ENCODE data around the gene TRIO. TPM values are rescaled to one million over a fixed set of nuclear protein-coding genes. Genes with fewer than 3 reads are reported as not detected.

Gene TRIO
- total and polyA plus RNA-seq, 2 donors = 35.8 to 233 TPM

DNA sequence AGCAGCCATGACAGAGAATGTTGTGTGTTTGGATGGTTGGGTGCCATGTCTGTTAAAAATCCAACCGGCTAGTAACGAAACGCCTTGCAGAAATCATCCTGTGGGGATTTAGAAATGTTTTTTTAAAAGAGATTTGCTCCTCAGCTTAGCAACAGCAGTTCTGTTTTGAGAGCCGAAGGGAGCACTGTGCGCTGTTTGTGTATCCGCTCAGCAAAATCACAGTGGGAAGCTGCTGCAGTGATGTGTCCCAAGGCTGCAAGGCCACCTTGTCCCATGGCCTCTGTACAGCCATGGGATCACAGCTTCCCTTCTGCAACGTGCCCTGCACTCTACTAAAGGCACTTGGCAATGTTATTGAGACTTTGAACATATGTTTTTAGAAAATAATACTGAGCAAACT is 40.9 kb downstream of the TRIO start:
- DNase-seq (ENCODE audit: extremely low spot score) = no peak
- H3K27ac ChIP-seq (ENCODE audit: low read depth) = peak overlapping the region; percentile 57
- H3K4me1 ChIP-seq (ENCODE audit: insufficient read depth) = peaks cover 5% of the 10 kb centered on the region
- no peaks in the 10 kb centered on the region for H3K36me3 ChIP-seq (ENCODE audit: insufficient read depth)
- WGBS = 31% methylated on average over 7 of the region's 7 CpGs
- H3K4me3 ChIP-seq (ENCODE audit: low read depth, low read length) = no peak overlapping the region

GRCh38 chr5:14184725-14185124 is 41.6 kb downstream of the TRIO start:
- no peaks in the 10 kb centered on the region for H3K36me3 ChIP-seq (ENCODE audit: insufficient read depth)
- WGBS = 72% methylated on average over 11 of the region's 11 CpGs
- H3K27ac ChIP-seq (ENCODE audit: low read depth) = peak overlapping the region; percentile 4
- no peak overlapping the region for H3K4me3 ChIP-seq (ENCODE audit: low read depth, low read length)
- H3K4me1 ChIP-seq (ENCODE audit: insufficient read depth) = peaks cover 5% of the 10 kb centered on the region
- DNase-seq (ENCODE audit: extremely low spot score) = no peak

- DNase-seq (ENCODE audit: extremely low spot score) = no peak
- 47% methylated on average over 7 of the region's 7 CpGs for WGBS
- Histone ChIP-seq H3K4me1 (ENCODE audit: insufficient read depth) (peaks cover 5% of the 10 kb centered on the region), H3K27ac (ENCODE audit: low read depth) (peak overlapping the region; percentile 82), H3K36me3 (ENCODE audit: insufficient read depth) (no peaks in the 10 kb centered on the region), H3K4me3 (ENCODE audit: low read depth, low read length) (no peak overlapping the region)
These were observed 42.4 kb downstream of the TRIO start for GRCh38 chr5:14185326-14186058.

GRCh38 chr5:14186059-14186830 is 43.1 kb downstream of the TRIO start:
- Histone ChIP-seq H3K4me1 (ENCODE audit: insufficient read depth) (peaks cover 6% of the 10 kb centered on the region), H3K27ac (ENCODE audit: low read depth) (peak overlapping the region; percentile 82), H3K36me3 (ENCODE audit: insufficient read depth) (no peaks in the 10 kb centered on the region), H3K4me3 (ENCODE audit: low read depth, low read length) (no peak overlapping the region)
- DNase-seq (ENCODE audit: extremely low spot score) = no peak
- WGBS = 71% methylated on average over 7 of the region's 7 CpGs

GRCh38 chr5:14187157-14187556 is 44.0 kb downstream of the TRIO start:
- no peak for DNase-seq (ENCODE audit: extremely low spot score)
- Histone ChIP-seq H3K27ac (ENCODE audit: low read depth) (peak overlapping the region; percentile 51), H3K4me1 (ENCODE audit: insufficient read depth) (peaks cover 4% of the 10 kb centered on the region), H3K4me3 (ENCODE audit: low read depth, low read length) (no peak overlapping the region), H3K36me3 (ENCODE audit: insufficient read depth) (no peaks in the 10 kb centered on the region)
- WGBS = 49% methylated on average over 3 of the region's 3 CpGs

GRCh38 chr5:14187660-14188059 is 44.5 kb downstream of the TRIO start:
- 53% methylated on average over 5 of the region's 5 CpGs for WGBS
- Histone ChIP-seq H3K4me1 (ENCODE audit: insufficient read depth) (peaks cover 4% of the 10 kb centered on the region), H3K27ac (ENCODE audit: low read depth) (peak overlapping the region; percentile 51), H3K36me3 (ENCODE audit: insufficient read depth) (no peaks in the 10 kb centered on the region), H3K4me3 (ENCODE audit: low read depth, low read length) (no peak overlapping the region)
- no peak for DNase-seq (ENCODE audit: extremely low spot score)

GRCh38 chr5:14188778-14189177 is 45.6 kb downstream of the TRIO start:
- peaks cover 4% of the 10 kb centered on the region for H3K4me1 ChIP-seq (ENCODE audit: insufficient read depth)
- 94% methylated on average over 4 of the region's 4 CpGs for WGBS

DNA sequence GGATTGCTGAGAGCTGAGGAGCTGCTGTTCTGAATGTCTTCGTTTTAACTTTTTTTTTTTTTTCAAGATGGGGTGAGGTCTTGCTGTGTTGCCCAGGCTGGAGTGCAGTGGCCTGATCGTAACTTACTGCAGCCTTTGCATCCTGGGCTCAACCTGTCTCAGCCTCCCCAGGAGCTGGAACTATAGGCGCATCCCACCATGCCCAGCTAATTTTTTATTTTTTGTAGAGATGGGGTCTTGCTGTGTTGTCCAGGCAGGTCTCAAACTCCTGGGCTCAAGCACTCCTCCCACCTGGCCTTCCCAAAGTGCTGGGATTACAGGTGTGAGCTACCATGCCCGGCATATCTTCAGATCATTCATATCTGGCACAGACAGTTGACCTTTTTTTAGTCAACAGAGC is 46.5 kb downstream of the TRIO start:
- H3K36me3 ChIP-seq (ENCODE audit: insufficient read depth) = no peaks in the 10 kb centered on the region
- H3K4me3 ChIP-seq (ENCODE audit: low read depth, low read length) = no peak overlapping the region
- H3K27ac ChIP-seq (ENCODE audit: low read depth) = peak overlapping the region; percentile 84
- H3K4me1 ChIP-seq (ENCODE audit: insufficient read depth) = peaks cover 4% of the 10 kb centered on the region
- DNase-seq (ENCODE audit: extremely low spot score) = no peak
- WGBS = 68% methylated on average over 4 of the region's 4 CpGs

More at GRCh38 chr5:14188778-14189177, 45.6 kb downstream of the TRIO start:
- Histone ChIP-seq H3K36me3 (ENCODE audit: insufficient read depth) (no peaks in the 10 kb centered on the region), H3K27ac (ENCODE audit: low read depth) (peak overlapping the region; percentile 18), H3K4me3 (ENCODE audit: low read depth, low read length) (no peak overlapping the region)
- DNase-seq (ENCODE audit: extremely low spot score) = no peak

DNA sequence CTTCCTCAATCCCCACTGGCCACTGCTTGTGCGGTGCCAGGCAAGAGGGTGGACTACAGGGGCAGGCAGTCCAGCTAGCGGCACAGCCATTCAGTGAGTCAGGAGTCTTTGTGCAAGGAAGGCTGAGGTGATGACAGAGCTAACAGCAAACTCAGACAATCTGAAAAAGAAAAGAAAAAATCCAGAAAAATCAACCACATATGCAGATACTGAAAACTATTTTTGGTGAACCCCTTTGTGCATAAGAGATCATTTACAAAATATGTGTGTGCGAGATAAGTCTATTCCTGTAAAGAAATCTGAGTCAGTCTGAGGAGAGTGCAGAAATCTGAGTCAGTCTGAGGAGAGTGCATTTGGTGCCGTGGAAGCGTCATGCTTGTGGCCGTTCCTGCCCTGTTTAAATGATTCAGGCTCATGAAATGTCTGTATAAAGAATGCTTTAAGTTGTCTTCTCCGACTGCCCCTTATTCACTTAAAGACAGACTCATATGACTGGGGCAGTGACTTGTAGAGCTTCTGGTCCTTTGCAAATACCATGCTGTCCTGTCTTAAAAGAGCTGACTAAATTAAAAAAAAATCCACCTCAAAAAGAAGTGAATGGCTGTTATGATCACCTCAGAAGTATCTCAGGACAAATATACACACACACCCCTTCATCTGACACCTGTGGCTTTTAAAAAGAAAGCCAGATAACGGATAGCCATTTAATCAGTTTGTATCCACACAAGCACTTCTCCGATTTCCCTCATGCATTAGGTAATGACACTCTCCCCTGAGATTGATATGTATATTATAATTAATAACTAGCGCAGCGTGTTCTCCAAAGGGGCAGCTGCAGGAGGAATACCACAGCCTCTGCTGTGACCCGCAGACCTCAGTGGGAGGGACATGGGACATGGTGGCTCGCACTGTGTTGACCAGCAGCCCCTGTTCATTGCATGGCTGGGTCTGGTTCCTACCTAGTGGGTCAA is 47.3 kb downstream of the TRIO start:
- Histone ChIP-seq H3K4me1 (ENCODE audit: insufficient read depth) (peaks cover 2% of the 10 kb centered on the region), H3K27ac (ENCODE audit: low read depth) (peak overlapping the region; percentile 84), H3K36me3 (ENCODE audit: insufficient read depth) (no peaks in the 10 kb centered on the region), H3K4me3 (ENCODE audit: low read depth, low read length) (no peak overlapping the region)
- DNase-seq (ENCODE audit: extremely low spot score) = no peak
- 38% methylated on average over 13 of the region's 13 CpGs for WGBS

- Histone ChIP-seq H3K4me1 (ENCODE audit: insufficient read depth) (peaks cover 2% of the 10 kb centered on the region), H3K27ac (ENCODE audit: low read depth) (peak overlapping the region; percentile 41), H3K36me3 (ENCODE audit: insufficient read depth) (no peaks in the 10 kb centered on the region), H3K4me3 (ENCODE audit: low read depth, low read length) (no peak overlapping the region)
- WGBS = 64% methylated on average over 3 of the region's 3 CpGs
- DNase-seq (ENCODE audit: extremely low spot score) = no peak
These were observed 48.2 kb downstream of the TRIO start for GRCh38 chr5:14191325-14191724.

- H3K36me3 ChIP-seq (ENCODE audit: insufficient read depth) = no peaks in the 10 kb centered on the region
- H3K27ac ChIP-seq (ENCODE audit: low read depth) = no peak overlapping the region
- 73% methylated on average over 4 of the region's 4 CpGs for WGBS
- DNase-seq (ENCODE audit: extremely low spot score) = no peak
- no peak overlapping the region for H3K4me3 ChIP-seq (ENCODE audit: low read depth, low read length)
- peaks cover 2% of the 10 kb centered on the region for H3K4me1 ChIP-seq (ENCODE audit: insufficient read depth)
These were observed 50.4 kb downstream of the TRIO start for GRCh38 chr5:14193496-14193895.

DNA sequence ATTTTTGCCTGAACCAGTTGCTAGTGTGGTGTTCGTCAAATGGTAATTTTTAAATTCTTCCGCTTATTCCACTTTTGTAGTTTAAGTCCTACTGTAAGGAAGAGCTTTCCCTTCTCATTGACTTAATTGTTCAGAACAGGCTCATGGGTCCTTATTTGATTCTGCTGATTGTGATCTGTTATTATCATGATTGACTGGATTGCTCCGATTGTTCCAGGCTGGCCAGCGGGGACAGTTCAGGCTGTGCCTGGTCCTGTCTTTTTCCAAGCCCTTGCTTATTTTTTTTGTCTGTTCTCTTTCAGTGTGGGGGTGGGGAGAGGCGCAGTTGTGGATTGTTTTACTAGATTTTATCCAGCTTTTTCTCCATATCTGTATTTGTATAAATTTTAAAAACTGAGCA is 52.4 kb downstream of the TRIO start:
- DNase-seq (ENCODE audit: extremely low spot score) = no peak
- Histone ChIP-seq H3K36me3 (ENCODE audit: insufficient read depth) (no peaks in the 10 kb centered on the region), H3K27ac (ENCODE audit: low read depth) (no peak overlapping the region), H3K4me3 (ENCODE audit: low read depth, low read length) (no peak overlapping the region), H3K4me1 (ENCODE audit: insufficient read depth) (peaks cover 2% of the 10 kb centered on the region)
- 95% methylated on average over 5 of the region's 5 CpGs for WGBS

GRCh38 chr5:14197056-14197455 is 53.9 kb downstream of the TRIO start:
- no peak overlapping the region for H3K27ac ChIP-seq (ENCODE audit: low read depth)
- H3K4me3 ChIP-seq (ENCODE audit: low read depth, low read length) = no peak overlapping the region
- no peaks in the 10 kb centered on the region for H3K4me1 ChIP-seq (ENCODE audit: insufficient read depth)
- no peak for DNase-seq (ENCODE audit: extremely low spot score)
- WGBS = 46% methylated on average over 5 of the region's 5 CpGs
- H3K36me3 ChIP-seq (ENCODE audit: insufficient read depth) = no peaks in the 10 kb centered on the region

All from urinary bladder (tissue), 4 donors.